WTC11 (cell line): ENCODE measurements around the gene CHCHD2. TPM values are rescaled to one million over a fixed set of nuclear protein-coding genes. Genes with fewer than 3 reads are reported as not detected.

Experiments
- ATAC-seq: fragments of 200-7000 bp; cut with Tn5 transposase; 2 replicates; pipeline ENCODE4 v1.10.0; 2021; ENCODE audit warnings: mild to moderate bottlenecking, moderate library complexity
- CTCF ChIA-PET: fragments of 300-600 bp; sonication (Branson Sonifier 250); formaldehyde crosslinking; loops from one replicate; lab custom pipeline; 2021; ENCODE audit warnings: antibody characterized with exemption; lab: Charles Lee
- POLR2A ChIA-PET: fragments of 350-600 bp; sonication (Branson Sonifier 250); formaldehyde crosslinking; loops from one replicate; lab custom pipeline; 2021; ENCODE audit warnings: antibody characterized with exemption; lab: Charles Lee
- DNase-seq: peaks from one replicate; pipeline ENCODE4 v3.0.0; 2021; ENCODE audit warnings: low spot score
- H3K27ac Mint-ChIP-seq: 2 replicates; pipeline ENCODE4 v1.8.0; 2021; ENCODE audit warnings: mixed read lengths
- H3K27me3 Mint-ChIP-seq: 2 replicates; pipeline ENCODE4 v1.8.0; 2021; ENCODE audit warnings: low read depth, mild to moderate bottlenecking, moderate library complexity, mixed read lengths
- H3K36me3 Mint-ChIP-seq: 2 replicates; pipeline ENCODE4 v1.8.0; 2021; ENCODE audit warnings: mixed read lengths
- H3K4me1 Mint-ChIP-seq: 2 replicates; pipeline ENCODE4 v1.8.0; 2022; ENCODE audit warnings: mixed read lengths
- H3K4me3 Mint-ChIP-seq: 2 replicates; pipeline ENCODE4 v1.8.0; 2021; ENCODE audit warnings: mild to moderate bottlenecking, moderate library complexity, mixed read lengths
- H3K9me3 Mint-ChIP-seq: 2 replicates; pipeline ENCODE4 v1.8.0; 2021; ENCODE audit warnings: mixed read lengths
- CREM ChIP-seq: sonication (generic); formaldehyde crosslinking; IDR thresholded peaks from 2 replicates; pipeline ENCODE4 v1.8.1; 2022; ENCODE audit warnings: mild to moderate bottlenecking, missing genetic modification reagents, moderate library complexity
- ERG ChIP-seq: fragments of 250-450 bp; sonication (Bioruptor Pico); IDR thresholded peaks from 2 replicates; pipeline ENCODE4 v1.8.0; 2021; ENCODE audit warnings: mild to moderate bottlenecking
- ESRRA ChIP-seq: sonication (generic); formaldehyde crosslinking; IDR thresholded peaks from 2 replicates; pipeline ENCODE4 v1.8.1; 2022; ENCODE audit warnings: mild to moderate bottlenecking, missing genetic modification reagents, borderline replicate concordance
- FOXK1 ChIP-seq: sonication (generic); formaldehyde crosslinking; IDR thresholded peaks from 2 replicates; pipeline ENCODE4 v1.8.0; 2022; ENCODE audit warnings: mild to moderate bottlenecking, moderate library complexity, missing genetic modification reagents
- FOXP1 ChIP-seq: sonication (generic); formaldehyde crosslinking; IDR thresholded peaks from 2 replicates; pipeline ENCODE4 v1.8.0; 2022; ENCODE audit warnings: missing genetic modification reagents, mild to moderate bottlenecking, moderate library complexity, borderline replicate concordance
- GABPB1 ChIP-seq: sonication (generic); formaldehyde crosslinking; IDR thresholded peaks from 2 replicates; pipeline ENCODE4 v1.8.1; 2023; ENCODE audit warnings: mild to moderate bottlenecking, missing genetic modification reagents
- PREB ChIP-seq: sonication (generic); formaldehyde crosslinking; IDR thresholded peaks from 2 replicates; pipeline ENCODE4 v1.8.1; 2022; ENCODE audit warnings: mild to moderate bottlenecking, missing genetic modification reagents, moderate library complexity, borderline replicate concordance
- SOX15 ChIP-seq: fragments of 250-450 bp; sonication (Bioruptor Pico); IDR thresholded peaks from 2 replicates; pipeline ENCODE4 v1.9.0; 2021; ENCODE audit warnings: mild to moderate bottlenecking
- TCF7 ChIP-seq: sonication (generic); formaldehyde crosslinking; IDR thresholded peaks from 2 replicates; pipeline ENCODE4 v1.8.0; 2022; ENCODE audit warnings: mild to moderate bottlenecking, low read depth, missing genetic modification reagents, moderate library complexity
- USF1 ChIP-seq: sonication (generic); formaldehyde crosslinking; IDR thresholded peaks from 2 replicates; pipeline ENCODE4 v1.8.0; 2022; ENCODE audit warnings: mild to moderate bottlenecking, missing genetic modification reagents
- ZNF219 ChIP-seq: sonication (generic); formaldehyde crosslinking; IDR thresholded peaks from 2 replicates; pipeline ENCODE4 v1.8.0; 2023; ENCODE audit warnings: missing genetic modification reagents, mild to moderate bottlenecking, borderline replicate concordance
- total RNA-seq: library from RNA; stranded (reverse); gene quantifications from 3 replicates; pipeline ENCODE4 v1.2.3, GENCODE V29; 2021
- TF ChIP-seq, protein P1 (sequence below): fragments of 250-450 bp; sonication (Bioruptor Pico); IDR thresholded peaks from 2 replicates; pipeline ENCODE4 v2.1.2; 2022; ENCODE audit warnings: mild to moderate bottlenecking, moderate library complexity
- TF ChIP-seq, protein P2 (sequence below): fragments of 200-600 bp; IDR thresholded peaks from 2 replicates; pipeline ENCODE4 v1.8.0; 2022; ENCODE audit warnings: antibody characterized with exemption

CHCHD2 gene
- total RNA-seq, 1 experiment from 2014 or later, result 2.2 TPM

GRCh38 chr7:56079450-56080185, 26.7 kb downstream of the CHCHD2 start:
- no peak for TF ChIP-seq ERG (CRISPR knock-in tag)
- TF ChIP-seq GABPB1 (CRISPR knock-in tag), result peak; percentile 42; the same call in 1 of the 2 replicates
- H3K27me3 Mint-ChIP-seq, result no peaks in the 10 kb centered on the region
- H3K4me3 Mint-ChIP-seq, result no peak overlapping the region
- ATAC-seq (peak; percentile 73), DNase-seq (peak; percentile 26)
- H3K27ac Mint-ChIP-seq, result no peak overlapping the region
- no peaks in the 10 kb centered on the region for H3K9me3 Mint-ChIP-seq
- H3K4me1 Mint-ChIP-seq, result no peaks in the 10 kb centered on the region
- ChIA-PET POLR2A (no interaction called here), CTCF (interaction anchor here (0.5 to 1.6 kb wide), 9 partner anchors 9 to 793 kb away, joined by 3 to 7 read pairs (median 4); partner anchors contain the start of genes CCT6A, PHKG1, PSPH and SUMF2)
- H3K36me3 Mint-ChIP-seq, result peaks cover 36% of the 10 kb centered on the region

DNA sequence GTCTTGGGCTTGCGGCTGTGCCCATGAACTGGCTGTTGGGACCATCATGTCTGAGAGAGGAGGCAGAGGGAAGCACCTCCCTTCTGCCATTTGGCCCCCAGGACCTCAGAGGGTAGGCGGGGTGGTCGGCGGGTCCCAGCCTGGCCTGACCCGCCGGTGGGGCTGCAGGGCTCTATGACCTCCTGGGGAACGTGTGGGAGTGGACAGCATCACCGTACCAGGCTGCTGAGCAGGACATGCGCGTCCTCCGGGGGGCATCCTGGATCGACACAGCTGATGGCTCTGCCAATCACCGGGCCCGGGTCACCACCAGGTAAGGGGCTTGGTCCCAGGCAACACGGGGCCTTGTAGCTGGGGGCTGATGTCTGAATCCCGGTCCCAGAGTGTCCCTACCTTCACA, 28.1 kb downstream of the CHCHD2 start:
- Mint-ChIP-seq H3K27me3 (no peaks in the 10 kb centered on the region), H3K27ac (no peak overlapping the region), H3K4me1 (peaks cover 3% of the 10 kb centered on the region), H3K4me3 (no peak overlapping the region), H3K9me3 (no peaks in the 10 kb centered on the region), H3K36me3 (peaks cover 36% of the 10 kb centered on the region)
- no peak for TF ChIP-seq PREB
- no peak for DNase-seq
- ChIA-PET CTCF (interaction anchor here (1.0 kb wide), 1 partner anchor 13 kb away, joined by 5 read pairs; no protein-coding TSS in a partner anchor), POLR2A (interaction anchor here (1.1 kb wide), 1 partner anchor 44 kb away, joined by 3 read pairs; no protein-coding TSS in a partner anchor)
- no peak for ATAC-seq

DNA sequence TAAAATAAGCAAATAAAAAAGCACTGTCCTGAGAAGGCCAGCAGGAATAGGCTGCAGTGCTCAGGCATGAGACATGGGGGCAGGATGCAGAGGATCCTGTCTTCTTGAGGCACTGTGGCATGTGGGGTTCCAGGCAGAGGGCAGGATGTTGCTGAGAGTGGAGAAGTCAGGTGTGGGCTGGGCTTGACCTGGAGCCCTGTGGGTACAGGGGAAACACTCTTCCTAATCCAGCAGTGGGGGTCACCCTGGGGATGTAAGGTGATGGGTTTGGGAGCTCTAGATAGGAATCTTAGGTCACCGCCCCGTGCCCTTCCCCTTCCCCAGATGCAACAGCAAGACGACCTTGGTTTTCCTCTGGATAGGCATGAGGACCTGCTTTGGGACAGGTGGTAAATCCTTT, 28.6 kb downstream of the CHCHD2 start:
- H3K4me3 Mint-ChIP-seq, result no peak overlapping the region
- POLR2A ChIA-PET, result interaction anchor here (1.1 kb wide), 1 partner anchor 43 kb away, joined by 3 read pairs; no protein-coding TSS in a partner anchor
- no peak for DNase-seq
- no peak for TF ChIP-seq FOXK1 (CRISPR knock-in tag)
- TF ChIP-seq FOXP1 (CRISPR knock-in tag), result no peak
- TF ChIP-seq CREM, result no peak
- no peak for TF ChIP-seq USF1 (CRISPR knock-in tag)
- TF ChIP-seq TCF7 (CRISPR knock-in tag), result no peak
- no peak for TF ChIP-seq ESRRA
- TF ChIP-seq, protein P1, sequence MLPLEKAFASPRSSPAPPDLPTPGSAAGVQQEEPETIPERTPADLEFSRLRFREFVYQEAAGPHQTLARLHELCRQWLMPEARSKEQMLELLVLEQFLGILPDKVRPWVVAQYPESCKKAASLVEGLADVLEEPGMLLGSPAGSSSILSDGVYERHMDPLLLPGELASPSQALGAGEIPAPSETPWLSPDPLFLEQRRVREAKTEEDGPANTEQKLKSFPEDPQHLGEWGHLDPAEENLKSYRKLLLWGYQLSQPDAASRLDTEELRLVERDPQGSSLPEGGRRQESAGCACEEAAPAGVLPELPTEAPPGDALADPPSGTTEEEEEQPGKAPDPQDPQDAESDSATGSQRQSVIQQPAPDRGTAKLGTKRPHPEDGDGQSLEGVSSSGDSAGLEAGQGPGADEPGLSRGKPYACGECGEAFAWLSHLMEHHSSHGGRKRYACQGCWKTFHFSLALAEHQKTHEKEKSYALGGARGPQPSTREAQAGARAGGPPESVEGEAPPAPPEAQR, result no peak
- no peak for TF ChIP-seq ZNF219 (CRISPR knock-in tag)
- no peak for TF ChIP-seq SOX15
- TF ChIP-seq, protein P2, sequence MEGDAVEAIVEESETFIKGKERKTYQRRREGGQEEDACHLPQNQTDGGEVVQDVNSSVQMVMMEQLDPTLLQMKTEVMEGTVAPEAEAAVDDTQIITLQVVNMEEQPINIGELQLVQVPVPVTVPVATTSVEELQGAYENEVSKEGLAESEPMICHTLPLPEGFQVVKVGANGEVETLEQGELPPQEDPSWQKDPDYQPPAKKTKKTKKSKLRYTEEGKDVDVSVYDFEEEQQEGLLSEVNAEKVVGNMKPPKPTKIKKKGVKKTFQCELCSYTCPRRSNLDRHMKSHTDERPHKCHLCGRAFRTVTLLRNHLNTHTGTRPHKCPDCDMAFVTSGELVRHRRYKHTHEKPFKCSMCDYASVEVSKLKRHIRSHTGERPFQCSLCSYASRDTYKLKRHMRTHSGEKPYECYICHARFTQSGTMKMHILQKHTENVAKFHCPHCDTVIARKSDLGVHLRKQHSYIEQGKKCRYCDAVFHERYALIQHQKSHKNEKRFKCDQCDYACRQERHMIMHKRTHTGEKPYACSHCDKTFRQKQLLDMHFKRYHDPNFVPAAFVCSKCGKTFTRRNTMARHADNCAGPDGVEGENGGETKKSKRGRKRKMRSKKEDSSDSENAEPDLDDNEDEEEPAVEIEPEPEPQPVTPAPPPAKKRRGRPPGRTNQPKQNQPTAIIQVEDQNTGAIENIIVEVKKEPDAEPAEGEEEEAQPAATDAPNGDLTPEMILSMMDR, result no peak
- TF ChIP-seq, all 79 proteins: peak for 0
- H3K9me3 Mint-ChIP-seq, result no peaks in the 10 kb centered on the region
- CTCF ChIA-PET, result interaction anchor here (1.0 kb wide), 1 partner anchor 12 kb away, joined by 5 read pairs; no protein-coding TSS in a partner anchor
- ATAC-seq, result no peak
- H3K36me3 Mint-ChIP-seq, result peaks cover 41% of the 10 kb centered on the region
- H3K27me3 Mint-ChIP-seq, result no peaks in the 10 kb centered on the region
- H3K27ac Mint-ChIP-seq, result no peak overlapping the region
- peaks cover 3% of the 10 kb centered on the region for H3K4me1 Mint-ChIP-seq
